Liver (tissue), 3 donors: ENCODE results near the gene GPX3.

ENCODE experiments used
- ATF3 ChIP-seq: IDR thresholded peaks from 2 replicates; pipeline ENCODE4 v1.6.1; 2016; ENCODE audit warnings: antibody characterized with exemption
- CTCF ChIP-seq: fragments of 150-350 bp; IDR thresholded peaks from 2 replicates; pipeline ENCODE4 v1.5.1; 2017; ENCODE audit warnings: improper control_type of control experiment, low read depth, low read length; ENCODE audit not compliant: missing input control
- GABPA ChIP-seq, 2 donors: IDR thresholded peaks in 1 of 2; conservative IDR thresholded peaks in 1 of 2; 2 replicates each; pipeline ENCODE4 v1.6.1; 2016; ENCODE audit warnings: antibody characterized with exemption in 2 of 2, mild to moderate bottlenecking in 1 of 2, moderate library complexity in 1 of 2
- JUND ChIP-seq, 2 donors: IDR thresholded peaks; 2 replicates each; pipeline ENCODE4 v1.6.1; 2016; ENCODE audit warnings: antibody characterized with exemption in 2 of 2
- RAD21 ChIP-seq, 2 donors: IDR thresholded peaks; 2 replicates each; pipeline ENCODE4 v1.6.1; 2016; ENCODE audit warnings: antibody characterized with exemption in 2 of 2, mild to moderate bottlenecking in 2 of 2
- REST ChIP-seq: IDR thresholded peaks from 2 replicates; pipeline ENCODE4 v1.6.1; 2016; ENCODE audit warnings: antibody characterized with exemption, mild to moderate bottlenecking
- RXRA ChIP-seq, 2 donors: IDR thresholded peaks; 2 replicates each; pipeline ENCODE4 v1.6.1; 2017 to 2018; ENCODE audit warnings: antibody characterized with exemption in 2 of 2, mild to moderate bottlenecking in 1 of 2
- SP1 ChIP-seq: IDR thresholded peaks from 2 replicates; pipeline ENCODE4 v1.6.1; 2018; ENCODE audit warnings: antibody characterized with exemption, mild to moderate bottlenecking
- TAF1 ChIP-seq: conservative IDR thresholded peaks from 2 replicates; pipeline ENCODE4 v1.6.1; 2016; ENCODE audit warnings: antibody characterized with exemption, mild to moderate bottlenecking
- YY1 ChIP-seq: IDR thresholded peaks from 2 replicates; pipeline ENCODE4 v1.6.1; 2016; ENCODE audit warnings: antibody characterized with exemption, mild to moderate bottlenecking
- donor health status: healthy.
- donor health status: healthy.

DNA sequence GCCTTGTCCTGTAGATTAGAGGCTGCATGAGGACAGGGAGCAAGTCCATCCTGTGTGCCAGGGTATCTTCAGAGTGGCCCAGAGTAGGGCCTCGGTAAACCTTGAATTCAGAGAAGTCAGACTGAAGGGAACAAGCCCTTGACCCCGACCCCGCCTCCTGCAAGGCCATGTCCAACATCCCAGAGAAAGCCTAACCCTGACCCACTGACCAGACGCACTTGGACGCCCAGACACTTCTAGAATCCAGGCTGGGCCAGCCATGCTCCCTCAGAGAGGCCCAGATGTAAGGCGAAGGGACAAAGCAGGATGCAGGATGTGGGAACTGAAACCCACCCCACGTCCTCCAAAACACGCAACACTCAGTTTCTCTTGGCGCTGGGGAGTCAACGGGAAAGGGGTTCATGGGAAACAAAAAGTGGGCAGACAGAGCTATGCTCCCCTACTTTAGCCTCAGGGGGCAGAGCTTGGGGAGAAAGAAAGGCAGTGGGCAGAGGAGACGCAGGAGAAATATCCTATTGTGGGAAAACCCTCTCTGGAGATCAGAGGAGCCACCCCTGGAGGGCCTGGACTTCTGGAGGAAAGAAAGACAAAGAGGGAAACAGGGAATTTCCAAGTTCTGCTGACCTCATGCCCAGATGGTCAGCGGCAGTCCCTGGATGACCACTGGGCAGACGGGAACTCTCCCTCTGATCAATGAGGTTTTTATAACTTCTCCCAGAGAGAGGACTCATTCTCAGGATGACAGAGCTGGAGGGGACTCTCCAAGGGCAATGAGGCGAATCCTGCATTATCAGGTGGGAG is 47.4 kb downstream of the GPX3 start:
- no peak for TF ChIP-seq CTCF
- no peak for TF ChIP-seq JUND (IDR thresholded peaks at IDR 0.05)
- no peak for TF ChIP-seq RAD21 (IDR thresholded peaks at IDR 0.05)
- no peak for TF ChIP-seq REST
- no peak for TF ChIP-seq SP1
- no peak for TF ChIP-seq GABPA (IDR thresholded peaks at IDR 0.05 in 1 of 2, conservative IDR thresholded peaks at IDR 0.05 in 1 of 2)
- TF ChIP-seq YY1, result no peak
- TF ChIP-seq RXRA (IDR thresholded peaks at IDR 0.05), result no peak
- no peak for TF ChIP-seq TAF1
- TF ChIP-seq ATF3, result no peak
